ENCODE results near the gene RFC5.
"Not testable (repeated sequence)": the region's sequence is repeated elsewhere in the genome, so short reads cannot be mapped to it uniquely, and the experiment has no call there.

The RFC5 gene

DNA sequence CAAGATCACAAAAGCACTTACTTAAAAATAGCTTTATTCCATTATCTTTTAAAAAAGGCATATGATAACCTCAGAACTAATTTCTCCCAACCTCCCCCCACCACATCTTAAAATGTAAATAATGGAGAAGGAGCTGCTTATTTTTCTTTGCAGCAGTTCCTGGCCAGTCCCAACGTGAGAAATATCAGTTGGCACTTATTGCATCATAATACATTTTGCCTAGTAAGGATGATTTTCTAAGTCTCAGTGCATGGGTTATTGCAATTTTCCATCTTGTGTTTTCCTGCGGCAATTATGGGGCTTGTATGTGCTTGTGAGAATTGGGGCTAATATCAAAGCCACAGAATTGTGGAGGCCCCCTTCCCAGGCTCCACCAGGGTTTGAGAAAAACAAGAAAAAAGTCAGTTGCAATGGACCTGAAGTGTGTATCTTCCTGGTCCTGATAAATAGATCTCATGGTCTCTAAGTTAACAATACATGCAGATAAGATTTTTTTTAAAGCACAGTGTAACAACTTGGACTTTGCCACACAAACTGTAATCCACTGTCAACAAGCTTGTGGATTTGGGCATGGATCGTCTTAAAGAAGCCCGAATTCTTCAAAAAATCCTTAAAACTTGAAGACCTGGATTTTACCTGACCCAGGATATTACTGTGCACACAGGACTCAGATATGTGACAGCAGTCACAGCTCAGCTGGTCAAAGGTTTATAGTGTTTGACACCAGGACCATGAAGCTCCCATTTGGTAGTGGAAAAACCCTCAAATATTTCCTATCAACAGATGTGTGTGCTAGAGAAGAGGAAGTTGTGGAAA is 47.3 kb downstream of the RFC5 start:
- no peak for TF ChIP-seq ZNF274 (IDR thresholded peaks at IDR 0.05; ENCODE audit: low read depth, low read length)
- H3K4me3 ChIP-seq (ENCODE audit: low read length), result no peak overlapping the region

DNA sequence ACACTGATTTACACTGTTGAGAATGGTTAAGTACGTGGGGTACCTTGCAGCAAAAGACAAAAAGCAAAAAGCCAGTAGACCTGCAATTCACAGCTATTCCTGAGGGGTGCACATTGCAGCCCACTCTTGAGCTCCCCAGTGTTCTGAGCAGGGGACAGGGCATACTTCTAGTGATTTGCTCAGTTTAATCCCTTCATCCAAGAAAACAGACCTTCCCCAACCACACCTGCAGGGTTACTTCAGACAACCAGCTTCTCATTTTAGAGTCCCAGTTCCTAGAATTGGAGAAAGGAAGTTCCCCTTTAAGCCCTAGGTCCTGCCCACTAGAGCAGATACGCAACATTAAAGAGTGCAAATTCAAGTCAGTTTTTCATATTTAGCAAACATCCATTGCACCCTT is 48.1 kb downstream of the RFC5 start:
- no peak for TF ChIP-seq ZNF274 (IDR thresholded peaks at IDR 0.05; ENCODE audit: low read depth, low read length)

DNA sequence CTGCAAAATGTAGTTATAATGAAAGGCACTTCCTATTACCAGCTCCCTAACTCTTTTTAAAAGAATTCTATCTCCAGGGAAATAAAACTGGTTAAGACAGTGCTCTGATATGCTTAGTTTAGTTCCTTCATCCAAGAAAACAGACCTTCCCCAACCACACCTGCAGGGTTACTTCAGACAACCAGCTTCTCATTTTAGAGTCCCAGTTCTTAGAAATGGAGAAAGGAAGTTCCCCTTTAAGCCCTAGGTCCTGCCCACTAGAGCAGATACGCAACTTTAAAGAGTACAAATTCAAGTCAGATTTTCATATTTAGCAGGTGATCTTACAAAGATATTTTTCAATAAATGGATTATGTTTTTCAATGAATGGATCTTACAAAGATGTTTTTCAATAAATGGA is 48.9 kb downstream of the RFC5 start:
- TF ChIP-seq ZNF274 (IDR thresholded peaks at IDR 0.05; ENCODE audit: low read depth, low read length), result no peak
- H3K4me3 ChIP-seq (ENCODE audit: low read length), result no peak overlapping the region

More for the DNA sequence above, 48.1 kb downstream of the RFC5 start:
- no peak overlapping the region for H3K4me3 ChIP-seq (ENCODE audit: low read length)

GRCh38 chr12:118068445-118068844 is 51.9 kb downstream of the RFC5 start:
- H3K4me3 ChIP-seq (ENCODE audit: low read length), result no peak overlapping the region
- TF ChIP-seq ZNF274 (IDR thresholded peaks at IDR 0.05; ENCODE audit: low read depth, low read length), result no peak

DNA sequence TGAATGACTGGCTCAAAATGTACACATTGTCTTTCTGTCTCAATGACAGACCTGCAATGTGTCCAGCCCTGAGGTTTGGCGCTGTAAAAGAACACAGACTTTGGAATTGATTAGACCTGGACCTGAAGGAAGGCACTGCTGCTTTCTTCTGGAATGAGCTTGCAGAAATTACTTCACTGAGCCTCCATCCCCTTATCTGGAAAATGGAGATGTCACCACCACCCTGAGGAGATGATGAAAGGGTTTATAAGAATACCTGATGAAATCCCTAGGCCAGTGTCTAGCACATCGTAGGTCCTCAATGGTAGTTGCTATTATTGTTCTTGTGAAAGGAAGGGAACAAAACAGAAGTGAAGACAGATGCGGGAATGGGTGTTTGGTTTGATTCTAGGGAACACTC is 54.1 kb downstream of the RFC5 start:
- H3K4me3 ChIP-seq (ENCODE audit: low read length), result no peak overlapping the region
- no peak for TF ChIP-seq ZNF274 (IDR thresholded peaks at IDR 0.05; ENCODE audit: low read depth, low read length)

DNA sequence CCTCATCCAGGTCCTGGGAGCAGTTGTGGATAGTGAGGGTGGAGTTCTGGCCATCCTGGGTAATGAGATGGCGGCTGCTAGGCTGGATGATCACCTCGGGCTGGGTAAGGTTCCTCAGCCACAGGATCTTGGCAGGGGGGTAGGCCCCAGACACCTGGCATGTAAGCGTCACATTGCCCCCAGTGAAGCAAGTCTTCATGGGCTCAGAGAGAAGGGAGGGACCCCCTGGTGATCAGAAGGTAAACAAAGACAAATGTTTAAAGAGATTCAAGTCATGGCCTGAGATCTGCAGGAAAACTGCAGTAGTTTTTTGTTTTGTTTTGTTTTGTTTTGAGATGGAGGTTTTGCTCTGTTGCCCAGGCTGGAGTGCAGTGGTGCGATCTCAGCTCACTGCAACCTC is 57.3 kb downstream of the RFC5 start:
- H3K4me3 ChIP-seq (ENCODE audit: low read length), result no peak overlapping the region
- no peak for TF ChIP-seq ZNF274 (IDR thresholded peaks at IDR 0.05; ENCODE audit: low read depth, low read length)

- H3K4me3 ChIP-seq (ENCODE audit: low read length), result not testable (repeated sequence)
Observed at GRCh38 chr12:118081521-118081920, 65.0 kb downstream of the RFC5 start.

Measured in GM08714 (cell line).